GM12872 (cell line): ENCODE results near the gene ZNF605.

Experiments
- CTCF ChIP-seq: IDR thresholded peaks from 3 replicates; pipeline ENCODE4 v1.5.1; 2011; ENCODE audit warnings: low read depth, mild to moderate bottlenecking, low read length, moderate library complexity; ENCODE audit not compliant: insufficient read depth

The ZNF605 gene

DNA sequence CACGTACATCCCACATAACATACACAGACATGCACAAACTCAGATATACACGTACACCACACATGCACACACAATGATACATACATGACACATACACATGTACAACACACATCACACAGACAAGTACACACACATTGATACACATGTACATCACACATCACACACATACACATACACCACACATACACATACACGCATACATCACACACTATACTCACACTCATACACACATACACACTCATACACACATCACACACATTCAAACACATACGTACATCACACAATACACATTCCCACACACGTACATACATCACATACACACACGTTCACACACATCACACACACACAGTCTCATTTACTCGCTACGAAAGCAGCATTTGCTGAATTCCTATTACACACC is 4.5 kb downstream of the ZNF605 start:
- TF ChIP-seq CTCF = no peak

- TF ChIP-seq CTCF = no peak
These were observed 5.1 kb downstream of the ZNF605 start for GRCh38 chr12:132950844-132951535.

GRCh38 chr12:132949936-132950837 is 5.9 kb downstream of the ZNF605 start:
- TF ChIP-seq CTCF = no peak

DNA sequence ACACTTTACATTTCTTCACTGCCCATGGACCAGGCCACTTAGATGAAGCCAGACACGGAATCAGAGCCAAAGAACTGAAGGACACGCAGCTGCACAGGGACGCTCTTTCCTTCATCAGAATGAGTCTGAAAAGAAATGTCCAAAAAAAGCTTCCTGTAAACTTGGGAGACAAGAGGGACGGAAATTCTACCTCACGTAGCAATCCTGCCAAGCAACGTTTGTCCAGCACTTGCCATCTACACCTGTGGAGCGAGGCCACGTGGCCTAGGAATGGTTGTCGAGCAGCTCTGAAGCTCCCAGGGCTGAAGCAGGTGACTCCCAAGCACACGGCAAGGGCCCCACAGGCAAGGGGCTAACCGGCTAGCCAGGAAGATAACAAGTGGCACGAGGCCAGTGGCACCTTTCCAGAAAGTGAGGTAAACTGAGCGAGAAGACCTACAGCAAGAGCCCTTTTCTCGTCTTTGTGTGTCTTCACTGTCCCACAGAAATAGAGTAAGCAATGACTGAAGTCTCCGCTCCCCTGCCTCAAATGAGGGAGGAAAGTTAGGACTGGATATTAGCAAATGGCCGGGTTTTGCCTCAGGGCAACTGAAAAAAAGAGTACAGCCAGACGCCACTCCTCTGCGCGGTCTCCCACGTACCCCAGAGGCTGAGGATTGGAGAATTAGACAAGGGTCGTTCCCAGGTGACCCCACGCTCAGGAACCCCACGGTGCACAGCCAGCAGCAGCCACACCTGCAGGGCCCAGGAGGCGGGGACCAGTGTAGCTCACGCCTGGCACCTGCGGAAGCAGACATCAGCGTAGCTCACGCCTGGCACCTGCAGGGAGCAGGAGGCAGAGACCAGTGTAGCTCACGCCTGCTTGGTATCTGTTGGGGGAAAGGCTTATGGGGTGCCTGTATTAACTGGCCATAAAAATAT is 7.7 kb downstream of the ZNF605 start:
- TF ChIP-seq CTCF = no peak

- TF ChIP-seq CTCF = no peak
These were observed 9.8 kb downstream of the ZNF605 start for GRCh38 chr12:132946246-132946820.

- no peak for TF ChIP-seq CTCF
These were observed 10.3 kb downstream of the ZNF605 start for GRCh38 chr12:132945806-132946205.
